Parathyroid adenoma (tissue), 2 donors: ENCODE measurements around the gene ADARB2.

ENCODE experiments used
- H2AFZ ChIP-seq: fragments of 300-600 bp; sonication (generic); one replicate; pipeline ENCODE4 v1.7.0; 2017; ENCODE audit warnings: antibody characterized with exemption, mild to moderate bottlenecking
- H3K27ac ChIP-seq: fragments of 300-600 bp; sonication (generic); one replicate; pipeline ENCODE4 v1.7.0; 2017
- H3K27me3 ChIP-seq: fragments of 300-600 bp; sonication (generic); one replicate; pipeline ENCODE4 v1.7.0; 2017; ENCODE audit warnings: low read length; ENCODE audit not compliant: control insufficient read depth, insufficient read depth
- H3K36me3 ChIP-seq: fragments of 300-600 bp; sonication (generic); one replicate; pipeline ENCODE4 v1.7.0; 2017; ENCODE audit warnings: low read length; ENCODE audit not compliant: control insufficient read depth, insufficient read depth
- H3K4me1 ChIP-seq: fragments of 300-600 bp; sonication (generic); one replicate; pipeline ENCODE4 v1.7.0; 2017; ENCODE audit warnings: control low read depth
- H3K4me2 ChIP-seq: fragments of 300-600 bp; sonication (generic); one replicate; pipeline ENCODE4 v1.7.0; 2017; ENCODE audit warnings: low read length
- H3K4me3 ChIP-seq: fragments of 300-600 bp; sonication (generic); one replicate; pipeline ENCODE4 v1.7.0; 2017; ENCODE audit warnings: low read depth, low read length
- H3K79me2 ChIP-seq: fragments of 300-600 bp; sonication (generic); one replicate; pipeline ENCODE4 v1.7.0; 2017; ENCODE audit warnings: control low read depth
- H3K9ac ChIP-seq: fragments of 300-600 bp; sonication (generic); one replicate; pipeline ENCODE4 v1.7.0; 2017; ENCODE audit warnings: mild to moderate bottlenecking
- H3K9me3 ChIP-seq: fragments of 300-600 bp; sonication (generic); one replicate; pipeline ENCODE4 v1.7.0; 2017; ENCODE audit warnings: low read length; ENCODE audit not compliant: control insufficient read depth
- TF ChIP-seq, protein P1 (sequence below): fragments of 300-600 bp; sonication (generic); IDR thresholded peaks from one replicate; pipeline ENCODE4 v1.7.0; 2017; ENCODE audit warnings: antibody characterized with exemption, mild to moderate bottlenecking
- donor health status: primary hyperparathyroidism.

ADARB2 gene

GRCh38 chr10:1189166-1190051 lies 547.9 kb downstream of the ADARB2 start:
- Histone ChIP-seq H3K4me1 (no peaks in the 10 kb centered on the region), H3K27ac (no peak overlapping the region)

GRCh38 chr10:1188558-1189135 lies 548.7 kb downstream of the ADARB2 start:
- no peaks in the 10 kb centered on the region for H3K9me3 ChIP-seq
- H3K4me2 ChIP-seq: no peak overlapping the region
- no peaks in the 10 kb centered on the region for H3K79me2 ChIP-seq
- H2AFZ ChIP-seq: no peak overlapping the region
- no peaks in the 10 kb centered on the region for H3K4me1 ChIP-seq
- H3K27me3 ChIP-seq: no peaks in the 10 kb centered on the region
- H3K9ac ChIP-seq: no peak overlapping the region
- no peaks in the 10 kb centered on the region for H3K36me3 ChIP-seq
- TF ChIP-seq, protein P1, sequence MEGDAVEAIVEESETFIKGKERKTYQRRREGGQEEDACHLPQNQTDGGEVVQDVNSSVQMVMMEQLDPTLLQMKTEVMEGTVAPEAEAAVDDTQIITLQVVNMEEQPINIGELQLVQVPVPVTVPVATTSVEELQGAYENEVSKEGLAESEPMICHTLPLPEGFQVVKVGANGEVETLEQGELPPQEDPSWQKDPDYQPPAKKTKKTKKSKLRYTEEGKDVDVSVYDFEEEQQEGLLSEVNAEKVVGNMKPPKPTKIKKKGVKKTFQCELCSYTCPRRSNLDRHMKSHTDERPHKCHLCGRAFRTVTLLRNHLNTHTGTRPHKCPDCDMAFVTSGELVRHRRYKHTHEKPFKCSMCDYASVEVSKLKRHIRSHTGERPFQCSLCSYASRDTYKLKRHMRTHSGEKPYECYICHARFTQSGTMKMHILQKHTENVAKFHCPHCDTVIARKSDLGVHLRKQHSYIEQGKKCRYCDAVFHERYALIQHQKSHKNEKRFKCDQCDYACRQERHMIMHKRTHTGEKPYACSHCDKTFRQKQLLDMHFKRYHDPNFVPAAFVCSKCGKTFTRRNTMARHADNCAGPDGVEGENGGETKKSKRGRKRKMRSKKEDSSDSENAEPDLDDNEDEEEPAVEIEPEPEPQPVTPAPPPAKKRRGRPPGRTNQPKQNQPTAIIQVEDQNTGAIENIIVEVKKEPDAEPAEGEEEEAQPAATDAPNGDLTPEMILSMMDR: no peak
- H3K27ac ChIP-seq: no peak overlapping the region
- H3K4me3 ChIP-seq: no peak overlapping the region

More at GRCh38 chr10:1189166-1190051, 547.9 kb downstream of the ADARB2 start:
- Histone ChIP-seq H3K9me3 (no peaks in the 10 kb centered on the region), H3K4me3 (no peak overlapping the region), H3K79me2 (no peaks in the 10 kb centered on the region), H3K36me3 (no peaks in the 10 kb centered on the region), H3K27me3 (no peaks in the 10 kb centered on the region), H2AFZ (no peak overlapping the region), H3K4me2 (no peak overlapping the region), H3K9ac (no peak overlapping the region)
- TF ChIP-seq, protein P1: no peak

DNA sequence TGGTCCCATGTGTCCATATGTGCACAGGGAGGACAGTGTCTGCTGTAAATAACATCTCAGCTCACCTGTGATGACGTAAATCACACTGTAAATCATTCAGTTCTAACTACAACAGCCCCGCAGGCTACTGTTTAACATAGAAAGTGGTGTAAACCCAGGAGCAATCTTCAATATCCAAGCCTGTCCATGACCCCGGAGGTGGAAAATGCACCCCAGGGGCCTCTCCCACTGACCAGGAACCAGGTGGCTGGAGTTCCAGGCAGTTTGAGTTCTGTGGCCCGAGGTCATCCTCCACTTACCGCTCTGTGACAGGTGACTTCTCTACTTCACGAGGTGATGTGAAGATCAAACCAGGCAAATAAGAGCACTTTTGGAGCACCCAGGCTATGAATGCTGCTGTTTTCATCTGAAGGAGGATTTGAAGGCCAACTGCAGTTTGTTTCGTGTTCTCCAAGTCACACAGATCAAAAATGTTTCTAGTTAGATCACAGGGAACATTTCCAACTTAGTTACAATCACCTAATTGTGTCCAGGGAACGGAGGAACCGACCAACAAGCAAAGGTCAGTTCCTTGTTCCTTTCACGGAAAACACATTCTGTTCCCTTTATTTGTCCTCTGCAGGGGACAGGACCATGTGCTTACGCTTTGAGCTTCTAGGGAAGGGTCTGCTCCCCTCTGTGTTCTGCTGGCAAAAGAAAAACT lies 549.3 kb downstream of the ADARB2 start:
- no peaks in the 10 kb centered on the region for H3K79me2 ChIP-seq
- no peak overlapping the region for H3K27ac ChIP-seq
- no peak overlapping the region for H2AFZ ChIP-seq
- no peaks in the 10 kb centered on the region for H3K4me1 ChIP-seq
- H3K9me3 ChIP-seq: no peaks in the 10 kb centered on the region
- no peaks in the 10 kb centered on the region for H3K27me3 ChIP-seq
- H3K4me3 ChIP-seq: no peak overlapping the region
- H3K9ac ChIP-seq: no peak overlapping the region
- H3K36me3 ChIP-seq: no peaks in the 10 kb centered on the region
- no peak overlapping the region for H3K4me2 ChIP-seq
- TF ChIP-seq, protein P1: no peak

DNA sequence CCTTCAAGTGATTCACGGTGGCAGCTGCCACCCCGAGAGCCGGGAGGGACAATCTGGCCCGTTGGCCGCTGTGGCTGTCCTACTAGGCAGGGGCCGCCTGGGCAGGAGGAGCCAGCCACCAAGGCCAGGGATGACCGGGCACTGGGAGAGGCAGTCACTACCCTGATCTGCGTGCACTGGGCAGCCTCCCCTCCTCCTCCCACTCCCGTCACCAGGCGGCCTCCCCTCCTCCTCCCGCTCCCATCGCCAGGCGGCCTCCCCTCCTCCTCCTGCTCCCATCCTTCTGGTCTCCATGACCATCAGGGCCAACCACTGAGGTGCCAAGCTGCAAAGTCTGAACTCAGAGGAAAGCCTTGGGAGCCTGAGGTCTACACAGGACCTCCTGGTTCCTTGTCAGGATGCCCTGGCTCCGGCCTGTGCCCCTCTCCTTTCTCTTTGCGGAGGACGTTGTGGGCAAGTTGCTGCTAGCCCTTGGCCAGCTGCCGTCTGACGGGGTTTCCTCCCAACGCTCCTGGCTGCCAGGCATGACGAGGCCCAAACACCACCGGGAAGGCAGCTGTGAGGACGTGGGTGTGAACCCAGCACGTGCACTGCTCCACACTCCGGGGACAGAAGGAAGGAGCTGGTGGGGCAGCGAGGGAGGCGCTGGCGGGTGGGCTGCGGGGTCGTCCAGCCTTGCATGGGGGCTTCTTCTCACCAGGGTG lies 550.0 kb downstream of the ADARB2 start:
- no peak overlapping the region for H3K4me2 ChIP-seq
- H3K36me3 ChIP-seq: no peaks in the 10 kb centered on the region
- no peaks in the 10 kb centered on the region for H3K27me3 ChIP-seq
- H3K27ac ChIP-seq: no peak overlapping the region
- no peaks in the 10 kb centered on the region for H3K79me2 ChIP-seq
- H3K9ac ChIP-seq: no peak overlapping the region
- H2AFZ ChIP-seq: no peak overlapping the region
- H3K4me1 ChIP-seq: no peaks in the 10 kb centered on the region
- no peaks in the 10 kb centered on the region for H3K9me3 ChIP-seq
- TF ChIP-seq, protein P1: no peak
- no peak overlapping the region for H3K4me3 ChIP-seq
